CD14-positive monocyte (primary cell): ENCODE data around the gene PSEN2. TPM values are rescaled to one million over a fixed set of nuclear protein-coding genes. Genes with fewer than 3 reads are reported as not detected.

Experiments
- DNase-seq, 3 donors: peaks; one replicate each; pipeline ENCODE4 v3.0.0-alpha.2; 2011 to 2022
- H2AFZ ChIP-seq: 2 replicates; pipeline ENCODE4 v1.6.0; 2012; ENCODE audit warnings: mild to moderate bottlenecking, low read depth, low read length, inconsistent platforms; ENCODE audit not compliant: insufficient read depth, poor library complexity, severe bottlenecking
- H3K27ac ChIP-seq, 2 donors: 1 replicate in 1 of 2; 2 replicates in 1 of 2; pipeline ENCODE4 v1.5.1; 2012 to 2013; ENCODE audit warnings: low read length in 2 of 2, control low read depth in 1 of 2, inconsistent platforms in 1 of 2, low read depth in 1 of 2, mild to moderate bottlenecking in 1 of 2
- H3K27me3 ChIP-seq, 2 donors: one replicate each; pipeline versions ENCODE4 v1.6.0 to v1.6.1; 2011 to 2013; ENCODE audit warnings: low read length in 2 of 2; ENCODE audit not compliant: control insufficient read depth in 2 of 2, insufficient read depth in 2 of 2
- H3K36me3 ChIP-seq, 2 donors: replicated peaks in 1 of 2; 1 replicate in 1 of 2; 2 replicates in 1 of 2; pipeline versions ENCODE4 v1.5.1 to v1.6.1; 2012 to 2013; ENCODE audit warnings: low read length in 2 of 2, control low read depth in 1 of 2, inconsistent platforms in 1 of 2, mild to moderate bottlenecking in 1 of 2; ENCODE audit not compliant: insufficient read depth in 2 of 2, control insufficient read depth in 1 of 2
- H3K4me1 ChIP-seq, 2 donors: 1 replicate in 1 of 2; 2 replicates in 1 of 2; pipeline versions ENCODE4 v1.5.1 to v1.6.1; 2012 to 2013; ENCODE audit warnings: low read length in 2 of 2, control low read depth in 1 of 2, inconsistent platforms in 1 of 2, mild to moderate bottlenecking in 1 of 2, moderate library complexity in 1 of 2; ENCODE audit not compliant: insufficient read depth in 2 of 2, control insufficient read depth in 1 of 2
- H3K4me2 ChIP-seq: replicated peaks from 2 replicates; pipeline ENCODE3; 2012; ENCODE audit warnings: low read length, moderate library complexity, mild to moderate bottlenecking; ENCODE audit not compliant: poor library complexity, severe bottlenecking; ENCODE audit errors: extremely low read depth
- H3K4me3 ChIP-seq, 3 experiments: fragments of 200-600 bp in 1 of 3; sonication (generic) in 1 of 3; replicated peaks in 1 of 3; 1 replicate in 2 of 3; 2 replicates in 1 of 3; pipeline ENCODE4 v1.5.1; 2011 to 2013; ENCODE audit warnings: low read length in 3 of 3, mild to moderate bottlenecking in 3 of 3, control low read depth in 2 of 3, low read depth in 2 of 3, inconsistent platforms in 1 of 3, moderate library complexity in 1 of 3
- H3K79me2 ChIP-seq: 2 replicates; pipeline ENCODE4 v1.6.0; 2012; ENCODE audit warnings: mild to moderate bottlenecking, control low read depth, inconsistent platforms, low read length, moderate library complexity; ENCODE audit not compliant: insufficient read depth
- H3K9ac ChIP-seq: 2 replicates; pipeline ENCODE4 v1.6.0; 2017; ENCODE audit warnings: low read length, mild to moderate bottlenecking; ENCODE audit not compliant: insufficient read depth, poor library complexity, severe bottlenecking
- H3K9me3 ChIP-seq, 2 donors: replicated peaks in 1 of 2; 1 replicate in 1 of 2; 2 replicates in 1 of 2; pipeline versions ENCODE4 v1.5.1 to v1.6.1; 2012 to 2013; ENCODE audit warnings: low read length in 2 of 2, control low read depth in 1 of 2; ENCODE audit not compliant: control insufficient read depth in 1 of 2, insufficient read depth in 1 of 2
- H4K20me1 ChIP-seq: 2 replicates; pipeline ENCODE4 v1.6.0; 2012; ENCODE audit warnings: mild to moderate bottlenecking, low read length, control low read depth, moderate library complexity; ENCODE audit not compliant: insufficient read depth
- H3K27ac Mint-ChIP-seq, 7 donors: one replicate each; pipeline ENCODE4 v1.8.0; 2020; ENCODE audit warnings: mild to moderate bottlenecking in 7 of 7, mixed read lengths in 7 of 7, moderate library complexity in 6 of 7, inconsistent platforms in 2 of 7
- H3K27me3 Mint-ChIP-seq, 3 donors: one replicate each; pipeline ENCODE4 v1.8.0; 2021 to 2022; ENCODE audit warnings: low read depth in 3 of 3, mild to moderate bottlenecking in 3 of 3, mixed read lengths in 3 of 3, moderate library complexity in 3 of 3, inconsistent platforms in 1 of 3
- H3K36me3 Mint-ChIP-seq, 2 donors: one replicate each; pipeline ENCODE4 v1.8.0; 2020; ENCODE audit warnings: mixed read lengths in 2 of 2, inconsistent platforms in 1 of 2, mild to moderate bottlenecking in 1 of 2
- H3K4me1 Mint-ChIP-seq: one replicate; pipeline ENCODE4 v1.8.0; 2020; ENCODE audit warnings: mild to moderate bottlenecking, mixed read lengths
- H3K4me3 Mint-ChIP-seq, 2 donors: one replicate each; pipeline ENCODE4 v1.8.0; 2020; ENCODE audit warnings: mild to moderate bottlenecking in 2 of 2, mixed read lengths in 2 of 2, moderate library complexity in 1 of 2
- H3K9me3 Mint-ChIP-seq, 7 donors: one replicate each; pipeline ENCODE4 v1.8.0; 2020 to 2022; ENCODE audit warnings: mixed read lengths in 7 of 7, mild to moderate bottlenecking in 6 of 7, moderate library complexity in 6 of 7, inconsistent platforms in 2 of 7
- CTCF ChIP-seq: fragments of 200-600 bp; IDR thresholded peaks from one replicate; pipeline ENCODE4 v1.8.0; 2022; ENCODE audit warnings: antibody characterized with exemption, mild to moderate bottlenecking
- WGBS: methylation state at CpG from one replicate; pipeline ENCODE4 v1.1.5; 2013; ENCODE audit warnings: missing lambda C conversion rate; ENCODE audit not compliant: insufficient coverage; 5-methylcytosine and 5-hydroxymethylcytosine counted together
- intact Hi-C, 2 donors: fragments of 100-400 bp; cut with micrococcal nuclease; formaldehyde crosslinking; loops; one replicate each; pipeline versions ENCODE4 v1.15.0 to v1.15.1; 2023
- polyA plus RNA-seq, 3 donors: library from polyadenylated mRNA; depleted of rRNA in 1 of 3; unstranded in 2 of 3; stranded (reverse) in 1 of 3; fragments of 300-500 nt in 2 of 3; fragments of >200 nt in 1 of 3; fragmentation: Illumina TruSeq in 2 of 3; gene quantifications; 1 replicate in 2 of 3; 2 replicates in 1 of 3; pipeline ENCODE4 v1.2.3, GENCODE V29; 2012 to 2021

Gene PSEN2
- polyA plus RNA-seq, 3 donors: 8.9 to 11.8 (median 11.4) TPM

- intact Hi-C loops: no loop called here
- no peaks in the 10 kb centered on the region for H3K27me3 ChIP-seq
- Mint-ChIP-seq H3K9me3 (no peaks in the 10 kb centered on the region), H3K36me3 (peaks cover 30 to 51% of the 10 kb centered on the region in 2 donors), H3K27ac (peak overlapping the region in 1 of 7 donors; percentile 54), H3K4me1 (peaks cover 29% of the 10 kb centered on the region), H3K27me3 (peaks cover 0 to 4% (median 2%) of the 10 kb centered on the region in 3 donors), H3K4me3 (no peak overlapping the region)
- no peak for TF ChIP-seq CTCF
- 99% methylated on average over 8 of the region's 12 CpGs for WGBS
- H3K9ac ChIP-seq: no peak overlapping the region
- no peak overlapping the region for H3K4me2 ChIP-seq
- no peaks in the 10 kb centered on the region for H3K9me3 ChIP-seq
- no peaks in the 10 kb centered on the region for H3K79me2 ChIP-seq
- H3K4me1 ChIP-seq: peaks cover 25 to 28% of the 10 kb centered on the region in 2 donors
- no peak overlapping the region for H2AFZ ChIP-seq
- no peaks in the 10 kb centered on the region for H4K20me1 ChIP-seq
- no peak for DNase-seq
- H3K36me3 ChIP-seq: peaks cover 2 to 8% of the 10 kb centered on the region in 2 donors
- no peak overlapping the region for H3K27ac ChIP-seq
- no peak overlapping the region for H3K4me3 ChIP-seq
These were observed 19.4 kb downstream of the PSEN2 start for GRCh38 chr1:226889616-226890330.

GRCh38 chr1:226890331-226891108 is 20.1 kb downstream of the PSEN2 start:
- Histone ChIP-seq H3K4me2 (no peak overlapping the region), H3K27me3 (no peaks in the 10 kb centered on the region), H3K9ac (no peak overlapping the region), H3K79me2 (no peaks in the 10 kb centered on the region), H3K27ac (no peak overlapping the region), H2AFZ (no peak overlapping the region), H4K20me1 (no peaks in the 10 kb centered on the region), H3K36me3 (peaks cover 2 to 14% of the 10 kb centered on the region in 2 donors), H3K4me1 (peaks cover 18 to 21% of the 10 kb centered on the region in 2 donors), H3K9me3 (no peaks in the 10 kb centered on the region), H3K4me3 (no peak overlapping the region)
- no peak for DNase-seq
- intact Hi-C loops: no loop called here
- Mint-ChIP-seq H3K4me3 (no peak overlapping the region), H3K9me3 (no peaks in the 10 kb centered on the region), H3K36me3 (peaks cover 33 to 56% of the 10 kb centered on the region in 2 donors), H3K27ac (peak overlapping the region in 2 of 7 donors; percentile 40 to 57), H3K27me3 (peaks cover 0 to 4% (median 0%) of the 10 kb centered on the region in 3 donors), H3K4me1 (peaks cover 21% of the 10 kb centered on the region)
- WGBS: 90% methylated on average over 17 of the region's 22 CpGs
- no peak for TF ChIP-seq CTCF
